ENCODE measurements around the gene PRKCE. TPM values are rescaled to one million over a fixed set of nuclear protein-coding genes. Genes with fewer than 3 reads are reported as not detected.

Gene PRKCE
- total and polyA plus RNA-seq, 2 donors (not counting 3 experiments of a cell fraction or from before 2014, with no cell fraction given), result 27.9 to 33.9 TPM

GRCh38 chr2:45993476-45993991 is 342.1 kb downstream of the PRKCE start:
- Histone ChIP-seq H3K9ac (replicated peaks; ENCODE audit: extremely low read depth, insufficient read depth, low read length) (no peak overlapping the region), H3K27ac (ENCODE audit: insufficient read depth, low read depth, low read length) (no peak overlapping the region), H3K36me3 (ENCODE audit: control insufficient read depth in 2 of 2, extremely low read depth in 1 of 2, insufficient read depth in 2 of 2, low read length in 2 of 2) (peaks cover 0 to 2% of the 10 kb centered on the region in 2 experiments), H3K27me3 (ENCODE audit: control insufficient read depth in 2 of 2, insufficient read depth in 2 of 2, low read length in 2 of 2) (no peaks in the 10 kb centered on the region), H3K4me1 (ENCODE audit: control insufficient read depth, extremely low read depth, insufficient read depth, low read length) (no peaks in the 10 kb centered on the region), H2AFZ (ENCODE audit: low read depth, low read length) (no peak overlapping the region), H4K20me1 (replicated peaks; ENCODE audit: control insufficient read depth, extremely low read depth, insufficient read depth, low read length) (no peaks in the 10 kb centered on the region), H3K4me2 (ENCODE audit: insufficient read depth, low read length) (no peak overlapping the region), H3K4me3 (replicated peaks in 1 of 3; ENCODE audit: insufficient read depth in 1 of 3, low read depth in 1 of 3, low read length in 3 of 3) (no peak overlapping the region), H3K9me1 (replicated peaks; ENCODE audit: control insufficient read depth, extremely low read depth, insufficient read depth, low read length) (no peaks in the 10 kb centered on the region), H3K79me2 (ENCODE audit: control insufficient read depth, insufficient read depth, low read length) (no peaks in the 10 kb centered on the region), H3K9me3 (replicated peaks; ENCODE audit: control insufficient read depth, insufficient read depth, low read length) (no peaks in the 10 kb centered on the region)
- dilution Hi-C loops (cut with MboI; ENCODE audit: extremely low pct_ligation_motif_present, low sequenced_read_pairs) (no loop called here), intact Hi-C loops (cut with micrococcal nuclease) (loop anchor here (1.0 to 10.0 kb wide), 4 partner anchors 350 to 881 kb away; no protein-coding TSS in a partner anchor)
- ChIA-PET CTCF (interaction anchor here (0.6 to 2.7 kb wide), 46 partner anchors 9 to 942 kb away, joined by 3 to 26 read pairs (median 4); no protein-coding TSS in a partner anchor), POLR2A (no interaction called here)
- no TSS peak for BruUV-seq (replicated peaks)
- peak; percentile 75 for DNase-seq (ENCODE audit: low read depth, low spot score)
- TF ChIP-seq MYC (IDR thresholded peaks at IDR 0.05; ENCODE audit: low read depth, low read length) (no peak), JUN (IDR thresholded peaks at IDR 0.05; ENCODE audit: borderline replicate concordance, insufficient read depth, insufficient read length, low read depth) (no peak), MAX (IDR thresholded peaks at IDR 0.05; ENCODE audit: insufficient read depth, insufficient read length) (no peak), CTCF (IDR thresholded peaks at IDR 0.05; ENCODE audit: extremely low read depth in 1 of 2, insufficient read depth in 1 of 2, low read depth in 1 of 2, low read length in 2 of 2) (peak; percentile 72 to 74)
- peak; percentile 86 for FAIRE-seq

- intact Hi-C loops (cut with micrococcal nuclease) (loop anchor here (10.0 kb wide), 1 partner anchor 881 kb away; no protein-coding TSS in a partner anchor), dilution Hi-C loops (cut with MboI; ENCODE audit: extremely low pct_ligation_motif_present, low sequenced_read_pairs) (no loop called here)
- no peaks in the 10 kb centered on the region for H3K4me1 ChIP-seq (ENCODE audit: control insufficient read depth, extremely low read depth, insufficient read depth, low read length)
- CTCF ChIA-PET, result interaction anchor here (0.6 to 2.7 kb wide), 42 partner anchors 8 to 942 kb away, joined by 3 to 26 read pairs (median 4); no protein-coding TSS in a partner anchor
- BruUV-seq (replicated peaks), result no TSS peak
- peaks cover 0 to 1% of the 10 kb centered on the region in 2 experiments for H3K36me3 ChIP-seq (ENCODE audit: control insufficient read depth in 2 of 2, extremely low read depth in 1 of 2, insufficient read depth in 2 of 2, low read length in 2 of 2)
- H3K9me1 ChIP-seq (replicated peaks; ENCODE audit: control insufficient read depth, extremely low read depth, insufficient read depth, low read length), result no peaks in the 10 kb centered on the region
- no peak for DNase-seq (ENCODE audit: low read depth, low spot score)
- no peaks in the 10 kb centered on the region for H3K27me3 ChIP-seq (ENCODE audit: control insufficient read depth in 2 of 2, insufficient read depth in 2 of 2, low read length in 2 of 2)
- no peak for TF ChIP-seq JUN (IDR thresholded peaks at IDR 0.05; ENCODE audit: borderline replicate concordance, insufficient read depth, insufficient read length, low read depth)
- no peak for TF ChIP-seq GATA2 (IDR thresholded peaks at IDR 0.05; ENCODE audit: insufficient read depth, insufficient read length, low read depth, low read length)
- TF ChIP-seq MYC (IDR thresholded peaks at IDR 0.05; ENCODE audit: low read depth, low read length), result no peak
- no peak for TF ChIP-seq EZH2 (IDR thresholded peaks at IDR 0.05; ENCODE audit: borderline replicate concordance, low read depth, low read length, severe bottlenecking)
- no peak for TF ChIP-seq POLR2A (IDR thresholded peaks at IDR 0.05; ENCODE audit: low read depth, low read length)
- no peak for TF ChIP-seq MAX (IDR thresholded peaks at IDR 0.05; ENCODE audit: insufficient read depth, insufficient read length)
- TF ChIP-seq CTCF (IDR thresholded peaks at IDR 0.05; ENCODE audit: extremely low read depth in 1 of 2, insufficient read depth in 1 of 2, low read depth in 1 of 2, low read length in 2 of 2), result no peak
- TF ChIP-seq FOS (IDR thresholded peaks at IDR 0.05; ENCODE audit: borderline replicate concordance, insufficient read depth, low read length), result no peak
- TF ChIP-seq POLR2AphosphoS5 (IDR thresholded peaks at IDR 0.05; ENCODE audit: insufficient read depth, low read depth, low read length), result no peak
- H3K27ac ChIP-seq (ENCODE audit: insufficient read depth, low read depth, low read length), result no peak overlapping the region
- POLR2A ChIA-PET, result no interaction called here
- no peaks in the 10 kb centered on the region for H4K20me1 ChIP-seq (replicated peaks; ENCODE audit: control insufficient read depth, extremely low read depth, insufficient read depth, low read length)
- H3K9me3 ChIP-seq (replicated peaks; ENCODE audit: control insufficient read depth, insufficient read depth, low read length), result no peaks in the 10 kb centered on the region
- no peak overlapping the region for H3K4me2 ChIP-seq (ENCODE audit: insufficient read depth, low read length)
- H3K79me2 ChIP-seq (ENCODE audit: control insufficient read depth, insufficient read depth, low read length), result no peaks in the 10 kb centered on the region
- FAIRE-seq, result no peak
- H3K9ac ChIP-seq (replicated peaks; ENCODE audit: extremely low read depth, insufficient read depth, low read length), result no peak overlapping the region
- no peak overlapping the region for H2AFZ ChIP-seq (ENCODE audit: low read depth, low read length)
- no peak overlapping the region for H3K4me3 ChIP-seq (replicated peaks in 1 of 3; ENCODE audit: insufficient read depth in 1 of 3, low read depth in 1 of 3, low read length in 3 of 3)
Observed at GRCh38 chr2:45994060-45994459, 342.6 kb downstream of the PRKCE start.
